Endothelial cell of umbilical vein (primary cell): Measurements from ENCODE around the gene NPTX1.

Experiments used
- CTCF ChIP-seq, 2 donors: IDR thresholded peaks; 1 replicate in 1 of 2; 2 replicates in 1 of 2; pipeline ENCODE4 v1.5.1; 2011; ENCODE audit warnings: low read length in 2 of 2, mild to moderate bottlenecking in 2 of 2, moderate library complexity in 2 of 2, control low read depth in 1 of 2, inconsistent platforms in 1 of 2, low read depth in 1 of 2; ENCODE audit not compliant: insufficient read depth in 1 of 2; ENCODE audit errors: extremely low read depth in 1 of 2
- EZH2 ChIP-seq: IDR thresholded peaks from 2 replicates; pipeline ENCODE4 v1.6.1; 2012; ENCODE audit warnings: borderline replicate concordance, low read depth, mild to moderate bottlenecking, moderate library complexity, low read length, inconsistent platforms; ENCODE audit not compliant: severe bottlenecking
- FOS ChIP-seq: IDR thresholded peaks from 2 replicates; pipeline ENCODE4 v1.6.1; 2011; ENCODE audit warnings: mild to moderate bottlenecking, low read length, moderate library complexity, borderline replicate concordance; ENCODE audit not compliant: insufficient read depth
- GATA2 ChIP-seq: IDR thresholded peaks from 2 replicates; pipeline ENCODE4 v1.7.0; 2011; ENCODE audit warnings: low read depth, mild to moderate bottlenecking, moderate library complexity, mixed read lengths, low read length; ENCODE audit not compliant: insufficient read length, insufficient read depth
- JUN ChIP-seq: IDR thresholded peaks from 2 replicates; pipeline ENCODE4 v1.6.1; 2011; ENCODE audit warnings: borderline replicate concordance, low read depth; ENCODE audit not compliant: insufficient read length, insufficient read depth
- POLR2AphosphoS5 ChIP-seq: IDR thresholded peaks from 2 replicates; pipeline ENCODE4 v1.6.1; 2012; ENCODE audit warnings: low read depth, mild to moderate bottlenecking, control low read depth, low read length, moderate library complexity; ENCODE audit not compliant: insufficient read depth
- TF ChIP-seq, protein P1 (sequence below): IDR thresholded peaks from 2 replicates; pipeline ENCODE4 v1.6.1; 2011; ENCODE audit not compliant: insufficient read depth, insufficient read length

DNA sequence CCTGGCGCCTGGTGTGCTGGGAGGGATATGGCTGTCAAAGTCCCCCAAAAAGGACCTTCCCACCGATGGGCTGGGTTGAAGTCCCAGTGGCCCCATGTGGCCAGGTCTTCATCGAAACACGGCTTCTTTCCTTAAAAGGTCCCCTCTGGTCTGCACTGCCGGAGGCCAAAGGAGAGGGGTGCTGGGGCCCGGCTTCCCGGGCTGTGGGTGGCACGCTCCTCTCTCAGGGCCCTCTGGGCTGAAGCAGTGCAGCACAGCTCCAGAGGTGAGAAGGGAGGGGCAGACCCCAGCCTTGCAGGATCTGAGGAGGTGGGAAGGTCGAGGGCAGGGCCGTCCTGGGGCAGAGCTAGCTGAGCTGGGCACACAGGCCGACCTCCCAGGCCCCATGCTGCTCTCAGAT, 6.7 kb downstream of the NPTX1 start:
- TF ChIP-seq FOS (no peak), EZH2 (no peak), GATA2 (no peak), CTCF (IDR thresholded peaks at IDR 0.05; ENCODE audit: extremely low read depth in 1 of 2, insufficient read depth in 1 of 2, low read depth in 1 of 2, low read length in 2 of 2) (no peak), JUN (no peak), POLR2AphosphoS5 (no peak)
- TF ChIP-seq, protein P1, sequence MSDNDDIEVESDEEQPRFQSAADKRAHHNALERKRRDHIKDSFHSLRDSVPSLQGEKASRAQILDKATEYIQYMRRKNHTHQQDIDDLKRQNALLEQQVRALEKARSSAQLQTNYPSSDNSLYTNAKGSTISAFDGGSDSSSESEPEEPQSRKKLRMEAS, result no peak
